ENCODE measurements around the gene ADAMTSL1.
"Not testable (repeated sequence)": the region's sequence is repeated elsewhere in the genome, so short reads cannot be mapped to it uniquely, and the experiment has no call there.

Gene ADAMTSL1

DNA sequence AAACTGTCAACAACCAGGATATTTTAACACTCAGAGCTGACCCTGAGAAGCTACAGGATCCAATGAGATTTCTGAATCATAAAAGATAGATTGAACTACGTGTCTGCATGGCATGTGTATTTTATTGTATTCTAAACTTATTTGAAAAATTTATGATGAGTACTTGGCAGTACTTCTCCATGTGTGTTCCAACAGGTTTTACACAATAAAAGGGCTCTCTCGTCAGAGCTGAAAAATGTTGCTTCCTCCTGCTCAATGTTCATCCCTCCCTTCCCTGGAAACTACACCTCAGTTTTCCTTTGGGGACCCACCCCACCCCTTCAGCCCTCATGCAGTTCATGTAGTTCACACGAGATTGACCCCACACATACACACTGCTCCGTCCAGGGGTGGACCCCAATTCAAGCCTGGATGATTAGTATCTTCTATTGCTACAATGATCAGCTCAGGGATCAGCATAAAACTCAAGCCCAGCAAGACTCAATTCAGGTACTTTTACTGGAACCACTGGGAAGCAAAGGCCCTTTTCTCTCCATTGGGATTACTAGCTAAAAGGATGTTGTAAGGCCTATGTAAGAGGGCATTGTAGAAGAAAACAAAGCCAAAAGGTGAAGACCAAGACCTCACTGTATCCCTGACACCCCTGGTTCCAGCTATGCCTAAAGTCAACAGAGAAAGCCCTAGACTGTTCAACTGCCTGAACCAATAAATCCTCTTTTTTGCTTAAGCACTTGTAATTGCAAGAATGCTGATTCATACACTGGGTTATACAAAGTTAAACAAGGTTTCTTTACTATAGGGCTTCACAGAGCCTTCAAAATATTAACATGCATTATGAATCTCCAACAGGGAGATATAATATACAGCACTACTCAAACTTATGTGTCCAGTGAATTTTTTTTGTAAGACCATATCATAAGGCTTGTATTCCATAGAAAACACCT lies 446.5 kb downstream of the ADAMTSL1 start:
- no peak for DNase-seq

DNA sequence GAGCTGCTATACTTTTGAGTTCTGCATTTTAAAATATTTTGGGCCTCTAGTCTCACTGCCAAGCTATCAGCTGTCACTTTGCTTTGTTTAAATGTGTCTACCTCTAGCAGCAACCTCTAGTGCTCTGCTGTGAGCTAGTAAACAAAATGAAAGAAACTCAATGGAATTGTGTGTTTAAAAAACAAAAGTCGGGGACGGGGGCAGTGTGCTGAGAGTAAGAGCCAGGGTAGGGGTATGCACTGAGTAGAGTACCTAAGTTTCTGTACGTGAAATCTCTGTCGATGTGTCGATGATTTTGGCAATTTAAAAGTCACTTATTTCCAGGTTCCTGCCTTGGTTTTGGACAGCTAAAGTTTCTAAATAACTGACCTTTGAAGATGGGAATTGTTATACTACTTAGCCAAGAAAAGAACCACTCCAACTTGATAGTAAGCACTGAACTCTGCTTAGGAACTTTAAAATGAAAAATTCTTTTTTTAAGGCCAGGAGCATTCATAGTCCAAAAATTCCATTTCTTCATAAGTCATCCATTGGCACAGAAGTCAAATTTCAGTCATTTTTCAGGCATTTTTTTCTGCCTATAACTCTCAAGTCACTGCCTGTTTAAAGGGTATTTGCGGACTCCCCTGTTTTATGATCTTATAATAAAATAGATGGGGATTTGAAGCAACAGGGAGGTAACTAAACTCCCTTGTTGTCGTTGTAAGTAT lies 447.6 kb downstream of the ADAMTSL1 start:
- no peak for DNase-seq

DNA sequence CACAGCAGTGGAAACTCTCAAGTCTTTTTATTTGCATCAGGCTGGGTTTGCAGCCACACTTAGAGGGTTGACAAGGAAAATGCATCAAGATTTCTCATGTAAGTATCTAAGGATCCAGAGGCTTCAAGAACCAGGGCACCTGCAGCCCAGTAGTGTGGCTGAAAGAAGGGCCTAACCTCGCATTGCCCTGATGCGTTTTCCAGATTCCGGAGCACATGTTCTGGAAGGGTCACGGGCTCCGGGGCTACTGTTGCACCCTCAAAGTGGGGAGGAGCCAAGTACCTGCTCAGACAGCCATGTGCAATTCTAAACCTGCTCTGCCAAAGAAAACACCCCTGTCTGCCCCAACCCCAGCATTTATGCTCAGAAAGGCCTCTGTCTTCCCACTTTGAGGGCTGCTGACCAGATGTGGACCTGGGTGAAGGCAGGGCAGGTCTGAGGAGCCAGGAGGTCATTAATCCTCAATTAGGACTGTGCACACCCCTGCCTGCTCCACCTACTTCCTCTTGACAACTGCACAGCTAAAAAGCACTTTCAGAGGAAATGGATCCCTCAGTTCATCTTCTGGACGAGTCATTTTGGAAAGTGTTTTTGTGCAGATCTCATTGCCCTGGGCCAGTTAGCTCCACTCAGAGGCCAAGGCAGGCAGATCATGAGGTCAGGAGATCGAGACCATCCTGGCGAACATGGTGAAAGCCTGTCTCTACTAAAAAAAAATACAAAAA lies 448.4 kb downstream of the ADAMTSL1 start:
- DNase-seq: no peak

DNA sequence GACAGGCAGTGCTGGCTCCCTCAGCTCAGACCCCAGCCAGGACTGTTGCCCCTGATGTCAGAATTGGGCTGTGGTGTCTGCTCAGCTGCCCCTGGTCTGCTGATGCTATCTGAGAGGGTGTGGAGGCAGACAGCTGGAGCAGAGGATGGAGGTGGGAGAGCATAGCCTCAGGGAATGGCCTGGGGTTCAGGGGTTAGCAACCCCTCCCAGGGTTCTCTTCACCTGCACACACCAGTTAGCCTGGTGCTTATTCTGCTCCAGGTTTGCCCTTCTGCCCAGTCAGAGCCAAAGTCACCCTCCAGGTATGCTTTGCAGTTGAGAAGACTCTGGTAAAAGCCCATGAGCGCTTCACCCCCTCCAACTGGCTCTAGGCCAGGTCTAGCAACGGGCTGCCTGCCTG lies 449.2 kb downstream of the ADAMTSL1 start:
- no peak for DNase-seq

DNA sequence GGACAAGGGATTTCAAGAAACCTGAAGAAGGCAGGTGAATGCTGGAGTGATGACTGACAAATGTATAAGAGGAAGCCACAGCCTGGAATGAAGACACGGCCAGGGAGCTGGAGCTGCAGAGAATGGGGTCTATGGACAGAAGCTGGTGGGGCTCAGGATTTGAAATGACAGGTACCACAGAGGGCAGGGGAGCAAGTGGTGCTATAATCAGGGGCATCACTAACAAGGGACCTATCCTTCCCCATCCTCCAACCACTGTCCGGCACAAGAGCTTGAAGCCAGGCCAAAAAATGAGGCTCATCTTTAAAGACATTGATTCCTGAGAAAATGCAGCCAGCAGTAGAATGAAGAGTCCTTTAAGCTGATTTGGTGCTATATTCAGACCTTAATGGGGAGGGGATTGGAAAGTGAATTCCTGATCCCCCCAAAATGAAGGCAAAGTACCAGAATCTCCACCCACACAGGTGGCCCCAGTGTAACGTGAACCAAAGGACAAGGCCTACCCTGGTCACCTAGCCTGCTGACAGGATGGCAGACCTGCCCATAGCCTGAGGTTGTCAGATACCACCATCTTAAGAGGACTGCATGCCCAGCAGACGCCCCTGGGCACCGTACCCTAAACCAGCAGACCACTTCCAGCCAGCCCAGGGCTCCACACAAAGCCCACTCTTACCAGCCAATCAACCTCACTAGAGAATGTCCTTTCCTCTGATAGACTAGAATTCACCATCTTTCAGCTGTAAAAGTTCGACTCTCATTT lies 449.9 kb downstream of the ADAMTSL1 start:
- DNase-seq: no peak

DNA sequence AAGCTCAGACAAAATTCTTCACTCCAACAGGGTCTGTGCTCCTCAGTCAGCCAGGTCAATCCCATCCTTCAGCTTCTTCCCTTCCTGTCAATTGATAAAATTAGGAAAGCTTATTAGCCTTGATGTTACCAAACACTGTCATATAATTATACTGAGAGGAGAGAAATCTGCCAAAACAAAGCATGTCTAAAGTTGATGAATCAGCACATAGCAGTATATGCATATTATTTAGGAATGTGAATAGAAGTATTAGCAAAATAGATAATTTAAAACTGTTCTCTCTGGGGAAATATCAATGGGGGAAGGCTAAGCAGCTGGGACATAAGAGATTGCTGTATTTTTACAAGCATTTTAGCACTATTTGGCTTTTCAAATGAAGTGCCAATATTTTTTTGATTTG lies 451.9 kb downstream of the ADAMTSL1 start:
- DNase-seq: no peak

DNA sequence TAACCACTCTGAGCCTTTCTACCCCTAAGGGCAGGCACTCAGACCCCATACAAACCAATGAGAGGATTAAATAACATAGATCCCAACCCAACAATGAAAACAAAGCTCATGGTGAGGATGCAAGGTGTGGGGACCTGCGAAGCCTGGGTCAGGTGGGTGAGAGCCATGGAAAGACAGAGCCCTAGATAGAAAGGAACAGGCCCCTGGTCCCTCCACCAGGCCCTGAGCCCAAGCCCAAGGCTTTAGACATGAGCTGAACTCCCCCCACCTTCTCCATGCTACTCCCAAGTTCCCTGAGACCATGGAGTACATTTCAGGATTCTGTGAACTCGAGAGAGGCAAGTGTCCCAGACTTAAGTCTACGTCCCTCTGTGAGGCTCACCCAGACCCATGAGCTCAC lies 452.6 kb downstream of the ADAMTSL1 start:
- no peak for DNase-seq

DNA sequence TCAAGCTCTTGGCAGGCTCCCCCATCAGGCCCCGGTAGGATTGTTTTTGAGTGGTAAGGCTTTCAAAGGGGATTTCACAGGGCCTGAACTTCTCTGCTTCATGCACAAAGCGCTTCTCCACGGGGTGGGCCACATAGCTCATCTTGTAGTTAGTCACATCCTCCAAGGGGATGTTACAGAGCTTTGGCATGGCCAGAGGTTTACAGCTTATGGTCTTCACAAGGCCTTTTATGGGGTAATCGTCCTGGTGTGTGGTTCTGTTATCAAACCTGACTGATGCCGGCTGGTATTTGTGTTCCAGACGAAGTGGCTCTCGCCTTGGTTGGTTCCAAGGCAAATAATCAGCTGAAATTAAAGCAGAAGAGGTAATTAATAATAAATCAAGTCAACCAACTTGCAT lies 454.8 kb downstream of the ADAMTSL1 start:
- no peak for DNase-seq

DNA sequence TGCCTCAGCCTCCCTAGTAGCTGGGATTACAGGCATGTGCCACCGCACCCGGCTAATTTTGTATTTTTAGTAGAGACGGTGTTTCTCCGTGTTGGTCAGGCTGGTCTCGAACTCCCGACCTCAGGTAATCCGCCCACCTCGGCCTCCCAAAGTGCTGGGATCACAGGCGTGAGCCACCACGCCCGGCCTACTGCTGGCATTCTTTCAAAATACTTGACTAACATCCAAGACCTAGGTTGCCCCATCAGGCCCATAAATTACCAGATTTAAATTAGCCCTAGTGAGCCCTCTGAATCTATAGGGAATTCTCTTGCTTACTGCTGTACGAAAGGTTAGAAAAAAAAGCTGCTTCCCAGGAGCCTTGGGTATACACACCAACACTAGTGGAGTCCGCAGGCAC lies 456.7 kb downstream of the ADAMTSL1 start:
- not testable (repeated sequence) for DNase-seq

DNA sequence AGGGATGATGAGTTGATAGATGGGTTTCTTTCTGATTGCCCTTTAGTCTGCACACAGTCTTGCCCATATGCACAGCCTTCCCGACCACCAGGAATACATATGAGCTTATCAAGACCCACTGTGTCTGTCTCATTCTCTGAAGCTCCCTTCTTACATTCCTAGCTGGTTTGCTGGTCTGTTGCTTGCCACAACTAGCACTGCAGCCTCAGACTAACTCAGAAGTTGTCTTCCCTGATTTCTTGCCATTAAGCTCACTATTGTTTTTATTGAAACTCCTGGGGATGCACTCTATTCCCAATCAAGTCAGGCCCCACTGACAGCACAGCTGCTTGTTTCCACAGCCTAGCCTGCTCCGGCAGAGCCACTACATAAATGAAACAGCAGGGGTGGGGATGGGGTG lies 461.6 kb downstream of the ADAMTSL1 start:
- DNase-seq: no peak

DNA sequence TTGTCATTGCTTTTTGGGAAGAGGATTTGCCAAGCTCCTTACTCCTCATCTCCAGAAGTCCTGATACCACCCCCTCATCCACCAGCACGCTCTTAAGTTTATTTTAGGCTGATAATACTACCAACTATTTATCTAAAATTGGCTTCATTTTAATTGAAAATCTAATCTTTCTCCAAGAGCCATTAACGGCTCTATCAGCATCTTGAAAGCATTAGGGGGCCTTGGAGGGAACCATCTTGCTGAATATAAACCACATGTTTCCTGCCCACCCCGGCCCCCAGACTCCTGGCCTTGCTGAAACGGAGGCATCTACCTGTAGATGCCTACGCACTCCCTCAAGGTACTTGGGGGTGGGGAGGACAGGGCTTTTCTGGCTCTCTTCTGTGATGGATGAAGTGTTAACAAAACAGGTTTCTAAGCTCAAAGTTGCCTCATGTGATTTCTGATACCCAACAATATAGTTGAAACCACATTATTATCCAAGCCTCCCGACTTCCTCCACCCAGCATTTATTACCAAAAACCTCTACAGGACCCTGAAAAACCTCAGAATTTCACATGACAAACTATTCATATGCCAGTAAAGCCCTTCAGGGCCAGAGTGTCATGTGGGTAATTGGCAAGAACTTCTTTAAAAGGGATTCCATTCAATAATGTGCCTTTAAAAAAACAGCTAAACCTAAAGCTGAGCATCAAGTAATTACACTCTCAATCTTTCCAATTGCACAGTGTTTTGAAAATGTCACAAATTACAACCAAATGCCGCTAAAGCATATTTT lies 462.3 kb downstream of the ADAMTSL1 start:
- no peak for DNase-seq

DNA sequence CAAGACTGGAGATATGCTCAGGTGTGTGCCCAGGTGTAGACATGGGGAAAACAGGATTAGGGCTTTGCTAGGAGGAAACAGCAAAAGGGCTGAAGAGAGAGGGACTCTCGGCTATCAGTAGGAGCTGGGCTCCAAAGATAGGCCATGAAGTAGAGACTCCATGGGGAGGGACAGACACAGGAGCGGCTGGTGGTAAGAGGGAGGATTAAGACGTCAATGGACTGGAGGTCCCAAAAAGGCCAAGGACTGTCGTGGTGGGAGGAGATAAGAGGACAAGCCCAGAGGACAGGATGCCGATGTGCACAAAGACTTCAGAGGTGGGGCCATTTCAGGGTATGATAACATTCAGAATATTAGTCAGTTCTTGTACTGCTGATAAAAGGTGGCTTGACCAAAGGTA lies 466.0 kb downstream of the ADAMTSL1 start:
- no peak for DNase-seq

DNA sequence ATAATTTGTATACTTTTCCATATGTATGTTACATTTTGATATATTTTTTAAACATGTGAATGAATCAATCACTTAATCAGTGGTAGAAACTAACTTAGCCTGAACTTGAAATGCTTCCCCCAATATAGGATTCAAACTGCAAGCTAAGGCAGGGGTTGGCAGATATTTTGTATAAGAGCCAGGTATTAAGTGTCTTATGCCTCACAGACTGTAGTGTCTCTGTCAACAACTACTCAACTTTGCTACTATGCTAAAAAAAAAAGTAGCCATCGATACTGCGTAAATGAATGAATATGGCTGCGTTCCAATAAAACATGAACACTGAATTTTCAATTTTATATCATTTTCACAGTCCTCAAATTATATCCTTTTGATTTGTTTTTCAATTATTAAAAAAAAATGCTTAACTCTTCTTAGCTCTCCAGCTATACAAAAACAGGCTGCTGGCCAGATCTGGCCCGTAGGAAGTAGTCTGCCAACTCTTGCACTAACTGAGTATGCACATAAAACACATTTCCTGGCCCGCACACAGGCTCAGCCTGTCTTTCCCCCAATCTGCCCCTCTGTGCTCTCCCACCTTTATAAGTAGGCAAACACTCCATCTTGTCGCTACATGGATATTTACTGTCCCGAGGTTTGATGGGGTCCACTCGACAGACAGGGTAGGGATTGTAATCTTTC lies 467.2 kb downstream of the ADAMTSL1 start:
- DNase-seq: no peak

DNA sequence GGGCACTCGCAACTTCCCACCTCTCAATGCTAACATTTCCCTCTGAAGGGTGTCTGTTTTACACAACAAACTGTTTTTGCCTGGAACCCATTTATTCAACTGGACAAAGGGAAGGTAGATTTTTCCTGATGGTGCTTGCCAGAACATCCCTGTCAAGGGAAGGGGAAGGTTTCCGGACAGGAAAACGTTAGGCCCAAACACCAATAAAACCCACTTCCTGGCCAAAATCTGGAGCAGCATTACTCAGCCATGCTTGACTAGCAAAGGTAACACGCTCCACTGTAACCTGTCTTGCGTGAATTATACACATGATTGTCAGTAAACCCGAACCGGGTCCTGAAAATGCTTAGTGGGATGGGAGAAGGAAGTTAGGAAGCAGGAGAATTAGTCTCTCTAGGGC lies 468.8 kb downstream of the ADAMTSL1 start:
- DNase-seq: no peak

DNA sequence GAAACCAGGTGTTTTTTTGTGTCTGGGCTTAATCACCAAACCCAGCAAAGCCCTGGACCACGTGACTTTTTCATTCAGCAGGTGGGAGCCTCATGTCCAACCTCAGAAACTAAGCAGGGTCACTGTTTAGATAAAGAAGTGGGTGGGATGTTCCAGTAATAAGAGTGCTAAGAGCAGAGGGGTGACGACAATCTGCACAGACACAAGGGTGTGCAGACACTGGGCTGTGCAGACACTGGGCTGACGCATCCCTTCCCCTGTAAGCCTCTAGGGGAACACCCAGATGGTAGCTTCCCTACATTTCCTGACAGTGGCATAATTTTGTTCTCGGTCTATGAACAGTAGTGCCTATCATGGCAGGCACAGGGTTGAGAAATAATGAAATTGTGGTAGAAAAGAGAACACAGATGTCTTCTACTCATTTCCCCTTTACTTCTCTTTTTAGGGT lies 474.0 kb downstream of the ADAMTSL1 start:
- no peak for DNase-seq

DNA sequence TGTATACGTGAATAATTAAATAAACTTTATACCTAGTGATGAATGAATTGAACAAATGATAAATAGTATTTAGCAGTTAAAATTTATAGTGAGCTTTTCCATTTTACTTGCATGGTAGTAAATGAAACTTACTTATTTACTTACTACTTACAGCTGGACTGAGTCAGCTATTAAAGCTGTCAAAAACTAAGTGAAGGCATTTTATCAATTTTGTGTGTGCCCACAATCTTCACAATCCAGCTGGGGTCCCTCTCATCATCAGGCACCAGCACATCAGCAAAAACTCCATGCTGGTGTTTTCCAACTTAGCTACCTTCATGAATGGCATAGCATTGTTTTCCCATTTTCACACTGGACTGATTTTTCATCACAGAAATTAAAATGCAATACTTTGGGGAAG lies 478.0 kb downstream of the ADAMTSL1 start:
- no peak for DNase-seq

DNA sequence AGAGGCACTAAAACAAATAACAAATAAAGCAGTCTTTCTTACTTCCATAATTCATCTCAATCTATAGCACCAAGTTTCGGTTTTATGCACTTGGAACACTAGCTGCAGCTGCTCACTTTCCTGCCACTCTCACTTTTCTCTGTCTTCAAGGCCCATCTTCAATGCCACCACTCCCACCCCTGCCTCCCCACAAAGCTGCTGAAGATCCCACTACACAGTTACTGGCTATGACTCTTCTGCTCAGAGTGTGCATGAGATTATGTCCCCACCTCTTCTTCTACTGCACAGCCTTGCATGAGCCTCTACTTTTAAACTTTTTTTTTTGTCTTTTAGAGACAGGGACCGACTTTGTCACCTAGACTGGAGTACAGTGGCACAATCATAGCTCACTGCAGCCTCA lies 481.7 kb downstream of the ADAMTSL1 start:
- DNase-seq: no peak
